GM12891 (cell line): ENCODE results near the gene TIAM2.

ENCODE experiments used
- POLR2A ChIP-seq: IDR thresholded peaks from 2 replicates; pipeline ENCODE4 v1.6.1; 2011; ENCODE audit warnings: low read depth, low read length, control low read depth
- POLR2AphosphoS5 ChIP-seq: IDR thresholded peaks from 2 replicates; pipeline ENCODE4 v1.6.1; 2011; ENCODE audit warnings: low read depth, low read length, control low read depth

DNA sequence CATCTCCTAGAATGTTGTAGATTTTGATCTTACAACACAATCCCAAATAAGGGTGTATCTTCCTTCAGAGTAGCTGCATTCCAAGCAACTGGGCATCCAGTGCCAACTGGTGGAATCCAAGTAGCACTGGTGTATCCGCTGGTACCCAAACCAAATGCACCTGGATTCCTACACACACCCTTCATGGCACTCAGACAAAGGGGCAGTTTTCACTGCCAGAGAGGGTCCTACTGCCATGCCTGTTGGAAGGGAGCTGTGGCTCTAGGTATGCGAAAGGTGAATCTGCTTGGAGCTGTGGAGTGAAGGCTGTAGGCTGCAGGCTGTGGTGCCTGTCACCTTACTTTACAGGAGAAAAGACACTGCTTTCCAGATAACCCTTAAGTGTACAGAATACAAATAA, 251.7 kb downstream of the TIAM2 start:
- TF ChIP-seq POLR2AphosphoS5 = no peak
- TF ChIP-seq POLR2A = no peak
